EH (cell line): ENCODE data around the gene SF3B4.

Experiments used
- DNase-seq: peaks from one replicate; pipeline ENCODE4 v3.0.0-alpha.2; 2015; ENCODE audit warnings: low read depth

Gene SF3B4

DNA sequence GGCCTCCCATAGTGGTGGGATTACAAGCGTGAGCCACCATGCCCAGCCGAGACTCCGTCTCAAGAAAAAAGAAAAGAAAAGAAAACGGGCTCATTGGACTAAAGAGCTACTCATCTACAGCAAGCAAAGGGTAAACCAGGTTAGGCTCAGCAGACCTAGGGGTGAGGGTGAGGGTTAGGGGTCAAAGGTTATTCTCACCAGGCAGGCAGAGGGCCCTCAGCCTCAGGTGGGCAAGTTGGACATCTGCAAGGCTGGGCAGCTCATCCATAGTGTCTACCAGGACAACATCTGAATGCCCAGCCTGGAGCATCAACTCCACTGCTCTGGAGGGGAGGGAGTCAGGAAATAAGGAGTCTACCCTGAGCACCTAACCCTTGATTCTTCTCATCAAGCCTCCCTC is 5.6 kb upstream of the SF3B4 start:
- no peak for DNase-seq

DNA sequence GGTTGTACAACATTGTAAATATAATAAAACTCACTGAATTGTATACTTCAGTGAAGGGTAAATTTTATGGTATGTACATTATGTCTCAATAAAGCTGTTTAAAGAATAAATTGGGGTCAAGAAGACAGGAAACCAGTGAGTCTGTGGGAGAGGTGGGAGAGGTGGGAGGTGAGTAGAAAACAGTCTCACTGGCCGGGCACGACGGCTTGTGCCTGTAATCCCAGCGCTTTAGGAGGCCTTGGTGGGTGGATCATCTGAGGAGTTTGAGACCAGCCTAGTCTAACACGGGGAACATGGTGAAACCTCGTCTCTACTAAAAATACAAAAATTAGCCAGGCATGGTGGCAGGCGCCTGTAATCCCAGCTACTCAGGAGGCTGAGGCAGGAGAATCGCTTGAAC is 4.9 kb upstream of the SF3B4 start:
- no peak for DNase-seq

DNA sequence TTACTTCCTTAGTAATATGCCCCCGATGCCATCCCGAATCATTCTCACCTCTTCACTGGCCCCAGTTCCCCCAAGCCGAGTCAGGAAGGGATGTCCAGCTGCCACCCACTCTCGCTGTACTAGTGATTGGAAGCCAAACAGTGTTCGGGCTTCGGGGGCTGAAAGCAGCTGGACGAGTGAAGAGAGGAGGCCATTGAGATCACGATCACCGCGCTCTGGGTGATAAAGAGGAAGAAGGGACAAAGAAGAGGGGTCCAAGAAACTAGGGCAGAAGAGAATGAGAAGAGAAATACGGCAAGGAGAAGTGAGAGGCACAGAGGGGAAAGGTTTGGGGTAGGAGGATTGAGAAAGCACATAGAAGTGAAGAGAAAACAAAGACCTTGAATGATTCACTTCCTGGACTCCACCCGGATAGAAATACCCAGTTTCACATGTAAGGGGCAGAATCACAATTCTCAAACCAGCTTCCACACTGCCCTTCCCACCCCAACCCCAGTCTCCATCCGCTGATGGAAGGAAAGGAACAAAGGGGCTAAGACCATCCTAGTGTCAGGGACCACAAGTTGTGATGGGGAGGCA is 3.7 kb upstream of the SF3B4 start:
- no peak for DNase-seq

DNA sequence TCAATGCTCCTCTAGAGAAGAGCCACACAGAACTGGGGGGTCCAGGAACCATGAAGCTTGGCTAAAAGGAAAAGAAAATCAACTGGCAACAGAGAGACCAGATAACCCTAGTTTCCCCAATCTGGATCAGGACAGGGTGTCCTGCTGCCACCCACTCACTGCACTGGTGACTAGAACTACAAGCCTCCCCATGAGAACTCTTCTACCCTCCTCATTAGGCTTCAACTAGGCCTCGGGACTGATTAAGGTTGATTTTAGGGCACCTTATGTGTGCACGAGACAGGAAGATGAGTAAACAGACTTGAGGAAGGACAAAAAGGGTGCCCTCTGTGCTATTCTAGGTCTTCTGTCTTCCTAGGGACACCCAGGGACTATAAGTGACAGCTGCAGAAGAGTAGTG is 2.3 kb upstream of the SF3B4 start:
- DNase-seq: no peak

DNA sequence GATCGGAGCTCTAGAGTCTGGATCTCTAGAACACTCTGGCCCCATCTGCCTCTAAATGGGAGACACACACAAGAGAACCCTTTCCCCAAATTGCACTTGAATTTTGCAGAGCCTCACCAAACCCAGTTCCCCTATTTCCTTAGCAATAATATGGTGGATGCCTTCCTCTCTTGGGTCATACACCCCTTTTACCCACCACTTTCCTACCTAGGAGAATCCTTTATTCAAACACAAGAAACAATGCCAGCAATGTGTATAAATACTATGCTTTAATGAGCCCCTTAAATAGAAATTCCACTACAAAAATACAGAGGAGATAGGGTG is 760 bp upstream of the SF3B4 start:
- DNase-seq: no peak

DNA sequence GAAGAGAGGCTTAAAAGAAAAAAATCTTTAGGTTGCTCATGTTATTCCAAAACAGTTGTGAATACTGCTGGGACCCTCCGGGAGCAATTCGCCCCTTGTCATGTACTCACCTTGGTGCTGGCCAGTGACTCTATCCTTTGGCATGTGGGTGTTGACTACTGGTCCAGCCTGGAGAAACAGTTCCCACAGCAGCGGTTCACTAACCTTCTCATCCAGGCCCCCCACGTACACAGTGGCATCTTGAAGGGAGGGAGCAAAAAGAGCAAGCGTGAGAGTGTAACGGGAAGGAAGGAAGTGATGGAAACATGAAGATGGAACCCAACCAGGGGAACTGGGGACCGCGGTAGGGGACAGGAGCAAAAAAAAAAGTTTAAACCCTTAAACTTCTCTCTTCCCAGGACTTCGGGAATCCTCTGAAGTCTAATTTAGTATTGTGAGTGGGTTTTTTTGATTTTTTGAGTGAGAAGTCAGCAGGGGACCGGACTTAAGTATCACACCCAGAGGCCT is 494 bp downstream of the SF3B4 start:
- peak; percentile 45 for DNase-seq

DNA sequence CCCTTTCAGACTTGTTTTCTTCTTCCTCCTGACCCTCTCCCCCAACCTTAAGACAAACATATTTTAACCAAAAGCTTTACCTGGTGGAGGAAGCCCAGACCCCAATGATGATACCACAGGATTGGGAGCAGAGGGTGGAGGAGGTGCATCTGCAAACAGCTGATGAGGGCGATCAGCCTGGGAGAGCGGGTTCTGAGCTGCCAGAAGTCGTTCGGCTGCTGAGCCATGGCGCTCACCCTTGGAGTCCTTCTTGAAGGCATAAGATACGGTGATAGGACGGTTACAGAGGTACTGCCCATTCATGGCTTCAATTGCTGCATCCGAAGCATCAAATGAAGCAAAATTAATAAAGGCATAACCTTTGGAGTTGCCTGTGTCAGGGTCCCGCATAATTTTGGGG is 1.3 kb downstream of the SF3B4 start:
- DNase-seq: no peak

DNA sequence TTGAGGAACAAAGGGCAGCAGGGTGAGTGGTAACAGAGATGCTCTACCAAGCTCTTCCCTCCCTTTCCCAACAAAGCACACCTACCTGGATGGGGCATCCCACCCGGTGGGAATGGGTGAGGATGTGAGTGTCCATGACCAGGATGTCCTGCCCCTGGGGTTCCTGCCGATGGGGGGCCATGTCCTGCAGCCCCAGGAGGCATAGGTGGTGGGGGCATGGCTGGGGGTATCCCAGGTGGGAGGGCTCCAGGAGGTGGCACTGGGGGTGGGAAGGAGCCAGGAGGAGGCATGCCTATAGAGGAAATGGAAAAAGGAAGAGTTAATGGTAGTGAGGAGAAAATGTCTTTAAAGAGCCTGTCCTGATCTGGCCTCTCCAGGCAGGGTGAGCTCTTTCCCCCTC is 1.9 kb downstream of the SF3B4 start:
- no peak for DNase-seq

DNA sequence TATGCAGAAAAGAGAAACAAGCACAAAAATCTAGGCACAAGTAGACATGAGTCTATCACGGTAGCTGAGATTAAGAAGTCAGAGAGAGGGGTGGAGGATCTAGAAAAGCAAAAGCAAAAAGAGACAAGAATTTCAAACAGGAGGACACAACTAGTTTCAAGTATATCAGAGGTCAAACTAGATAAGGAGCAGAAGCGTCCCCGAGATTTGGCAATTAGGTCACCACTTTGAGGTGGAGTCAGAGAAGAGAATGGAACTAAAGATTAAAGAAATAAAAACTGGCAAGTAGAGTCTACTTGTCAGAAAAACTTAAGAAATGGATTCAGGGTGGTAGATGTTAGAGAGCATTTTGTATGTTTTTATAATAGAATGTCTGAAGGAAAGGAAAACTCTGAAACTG is 2.3 kb downstream of the SF3B4 start:
- no peak for DNase-seq

DNA sequence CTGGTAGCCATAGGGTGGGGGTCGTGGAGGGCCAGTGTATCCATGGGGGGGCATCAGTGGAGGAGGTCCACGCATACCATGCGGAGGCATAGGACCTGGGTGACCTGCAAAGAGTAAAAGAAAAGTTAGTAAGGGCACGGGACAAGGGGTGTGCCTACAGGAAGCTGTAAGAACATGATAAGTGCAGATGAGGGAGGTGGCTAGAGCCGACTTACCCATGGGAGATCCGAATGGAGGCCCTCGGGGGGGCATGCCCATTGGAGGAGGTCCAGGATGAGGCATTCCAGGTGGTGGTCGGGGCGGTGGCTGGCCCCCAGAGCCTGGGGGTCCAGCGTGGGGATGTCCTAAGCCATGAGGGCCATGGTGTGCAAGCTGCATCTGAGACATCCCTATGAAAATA is 4.0 kb downstream of the SF3B4 start:
- DNase-seq: no peak

DNA sequence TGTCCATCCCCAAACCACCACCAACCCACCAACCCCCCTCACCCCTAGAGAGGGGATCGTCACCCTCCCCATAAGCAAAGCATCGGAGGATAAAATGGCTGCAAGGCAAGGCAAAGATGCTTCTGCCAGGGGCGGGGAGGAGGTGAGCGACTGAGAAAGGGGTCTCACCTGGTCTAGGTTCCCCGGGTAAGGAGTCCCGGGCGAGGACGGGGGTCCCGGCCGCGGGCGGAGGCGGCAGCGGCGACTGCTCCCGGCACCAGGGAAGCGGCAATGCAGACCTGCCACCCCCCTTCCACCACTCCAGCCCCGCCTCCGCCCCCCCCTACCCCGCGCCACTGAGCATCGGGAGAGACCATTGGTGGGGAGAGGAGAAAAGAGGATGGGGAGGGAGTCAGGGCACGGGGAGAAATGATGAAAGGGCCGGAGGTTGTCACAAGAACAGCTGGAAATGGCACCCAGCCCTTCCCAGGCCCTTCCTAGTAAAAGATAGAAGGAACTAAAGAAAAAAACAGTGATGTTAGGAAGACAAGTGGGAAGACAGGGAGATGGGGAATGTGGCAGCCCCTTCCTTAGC is 9.9 kb downstream of the SF3B4 start, which contains the start of gene SV2A:
TSS of gene SV2A (minus strand) at position 274 of the 574 bp plus-strand sequence. CDS start 4,004 bp downstream, outside the sequence.
- peak; percentile 72 for DNase-seq

DNA sequence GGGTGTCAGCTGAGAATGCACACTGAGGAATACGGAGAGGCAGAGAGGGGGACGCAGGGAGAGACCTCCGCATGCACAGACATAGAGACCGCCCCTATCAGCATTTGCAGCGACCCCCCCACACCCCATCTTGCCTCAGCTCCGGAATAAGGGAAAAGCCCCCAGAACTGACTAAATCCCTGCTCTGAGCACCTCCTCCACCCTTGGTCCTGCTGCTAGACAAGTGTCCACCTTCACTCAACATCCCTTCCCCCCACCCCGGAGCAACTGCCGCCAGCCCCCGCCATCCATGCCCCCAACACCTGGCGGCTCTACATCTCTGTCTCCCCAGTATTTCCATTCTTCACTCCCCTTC is 10.7 kb downstream of the SF3B4 start:
- DNase-seq: no peak

DNA sequence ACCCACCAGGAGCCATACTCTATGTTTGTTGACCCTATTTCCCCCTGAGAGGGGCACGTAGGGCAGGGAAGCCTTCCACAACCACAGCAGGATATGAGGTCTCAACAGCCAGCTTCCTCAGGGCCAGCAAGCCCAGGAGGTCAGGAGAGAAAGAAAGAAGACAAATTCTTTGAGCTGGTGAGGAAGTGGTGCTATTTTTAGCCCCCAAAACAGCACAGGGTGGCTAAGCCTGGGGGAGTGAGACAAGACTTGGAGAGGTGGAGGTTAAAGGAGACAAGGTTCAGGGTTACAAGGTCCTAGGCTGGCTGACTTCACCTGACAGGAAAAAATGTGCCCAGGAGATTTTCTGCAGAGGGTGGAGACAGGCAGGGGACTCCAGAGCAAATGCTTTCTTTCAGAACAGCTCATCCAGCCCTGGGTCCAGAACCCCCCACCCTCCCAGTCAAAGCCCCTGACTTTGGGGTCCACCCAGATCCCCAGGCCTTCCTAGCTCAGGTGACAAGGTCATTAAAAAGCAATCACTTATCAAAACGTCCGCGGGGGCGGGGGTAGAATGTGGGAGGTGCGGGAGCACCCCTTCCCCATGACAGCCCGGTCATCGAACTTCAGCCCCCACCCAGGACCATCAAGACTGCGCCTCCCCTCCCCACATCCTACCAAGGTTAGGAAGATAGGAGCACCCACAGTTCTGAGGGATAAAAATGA is 11.3 kb downstream of the SF3B4 start:
- peak; percentile 44 for DNase-seq

DNA sequence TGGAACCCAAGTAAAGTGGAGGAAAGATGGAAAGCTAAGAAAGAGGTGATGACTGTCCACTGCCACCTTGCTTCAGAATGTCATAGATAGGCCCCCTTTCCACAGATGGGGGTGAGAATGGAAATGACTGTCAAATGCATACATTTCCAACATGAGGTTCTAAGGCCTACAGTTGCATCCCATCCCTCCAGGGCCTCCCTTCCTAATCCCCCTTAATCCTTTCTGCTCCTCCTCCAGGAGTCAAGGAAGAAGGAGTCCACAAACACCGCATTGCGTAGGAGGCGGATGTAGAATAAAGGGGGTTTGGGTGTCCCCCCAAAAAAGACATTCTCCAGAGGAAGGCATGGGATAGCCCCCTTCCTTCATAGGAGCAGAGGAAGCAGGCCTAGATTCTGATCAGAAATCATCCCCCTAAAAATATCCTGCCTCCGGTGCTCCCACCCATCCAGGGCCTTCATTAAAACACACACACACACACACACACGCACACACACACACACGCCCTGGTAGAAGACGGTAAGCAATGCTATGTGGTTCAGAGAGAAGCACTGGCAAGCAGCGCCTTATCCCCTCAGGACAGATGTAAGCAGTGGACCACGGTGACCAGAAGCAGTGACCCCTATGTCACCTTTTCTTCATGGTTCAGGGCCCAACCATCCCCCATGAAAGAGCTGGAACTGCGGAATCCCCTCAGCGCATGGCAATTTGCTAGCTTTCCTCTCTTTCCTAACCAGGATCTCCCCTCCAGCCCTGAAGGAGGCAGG is 12.0 kb downstream of the SF3B4 start:
- DNase-seq: no peak

DNA sequence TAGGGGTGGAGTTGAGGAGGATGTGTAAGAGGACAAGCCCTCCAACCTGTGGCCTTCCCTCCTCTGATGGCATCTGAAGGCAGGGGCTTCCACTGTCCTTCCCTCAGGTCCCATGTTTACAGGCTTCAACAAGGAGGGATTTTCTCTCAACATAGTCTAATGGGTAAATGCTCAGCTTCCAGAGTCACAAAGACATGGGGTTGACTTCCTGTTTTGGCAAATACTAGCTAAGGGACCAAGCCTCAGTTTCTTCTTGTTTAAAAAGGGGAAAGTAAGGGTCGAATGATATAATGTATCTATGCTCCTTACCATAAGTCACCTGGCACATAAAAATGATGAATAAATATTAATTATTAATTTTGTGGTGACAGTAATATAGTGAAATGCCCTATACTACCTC is 13.1 kb downstream of the SF3B4 start:
- no peak for DNase-seq

DNA sequence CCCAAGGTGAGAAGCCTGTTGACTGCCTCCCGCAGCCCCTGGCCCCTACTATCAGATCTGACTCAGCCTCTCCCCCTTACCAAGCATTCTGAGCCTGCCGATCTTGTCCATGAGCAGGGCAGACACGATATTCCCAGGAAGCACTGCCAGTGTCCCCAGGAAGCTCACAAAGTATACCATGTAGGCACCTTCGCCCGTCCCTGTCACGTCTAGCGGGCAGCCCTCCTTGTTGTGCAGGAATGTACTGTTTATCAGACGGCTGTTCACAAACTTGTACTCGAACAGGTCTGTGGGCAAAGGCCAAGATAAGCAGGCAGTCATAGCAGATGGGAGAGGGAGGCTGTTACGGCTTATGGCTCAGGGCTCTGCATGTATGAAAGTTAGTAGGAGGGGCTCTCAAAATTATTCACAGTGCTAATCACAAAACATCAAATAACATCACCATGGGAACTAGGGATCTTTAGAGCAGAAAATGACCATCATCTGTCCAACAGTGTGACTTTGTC is 21.0 kb downstream of the SF3B4 start:
- DNase-seq: no peak

DNA sequence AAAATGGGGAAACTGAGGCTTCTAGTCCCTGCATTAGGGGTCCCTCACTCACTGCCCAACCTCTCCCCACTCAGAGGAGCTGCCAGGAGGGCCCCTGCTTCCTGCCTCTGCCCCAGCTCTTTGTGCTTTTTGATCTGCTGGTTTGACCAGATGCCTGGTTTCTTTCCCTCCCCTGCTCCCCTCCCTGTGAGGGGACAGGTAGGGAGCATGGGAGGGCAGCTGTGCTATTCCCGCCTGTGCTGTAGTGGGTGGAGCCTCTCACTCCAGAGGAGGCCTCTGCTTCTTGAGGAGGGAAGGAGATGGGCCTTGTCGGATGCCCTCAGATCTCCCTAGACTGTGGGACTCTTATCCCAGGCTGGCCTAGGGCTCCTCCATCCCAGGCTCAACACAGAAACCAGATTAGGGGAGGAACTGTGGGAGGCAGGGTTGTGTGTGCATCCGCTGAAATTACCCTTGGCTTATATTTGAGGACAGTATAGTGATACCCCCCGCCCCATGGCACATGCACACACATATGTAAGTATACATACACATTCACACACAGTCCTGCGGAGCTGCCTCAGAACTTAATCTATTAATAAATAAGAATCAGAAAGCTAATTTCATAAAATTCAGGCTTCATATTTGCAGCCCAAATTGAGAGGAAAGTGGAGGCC is 23.6 kb downstream of the SF3B4 start:
- DNase-seq: no peak

DNA sequence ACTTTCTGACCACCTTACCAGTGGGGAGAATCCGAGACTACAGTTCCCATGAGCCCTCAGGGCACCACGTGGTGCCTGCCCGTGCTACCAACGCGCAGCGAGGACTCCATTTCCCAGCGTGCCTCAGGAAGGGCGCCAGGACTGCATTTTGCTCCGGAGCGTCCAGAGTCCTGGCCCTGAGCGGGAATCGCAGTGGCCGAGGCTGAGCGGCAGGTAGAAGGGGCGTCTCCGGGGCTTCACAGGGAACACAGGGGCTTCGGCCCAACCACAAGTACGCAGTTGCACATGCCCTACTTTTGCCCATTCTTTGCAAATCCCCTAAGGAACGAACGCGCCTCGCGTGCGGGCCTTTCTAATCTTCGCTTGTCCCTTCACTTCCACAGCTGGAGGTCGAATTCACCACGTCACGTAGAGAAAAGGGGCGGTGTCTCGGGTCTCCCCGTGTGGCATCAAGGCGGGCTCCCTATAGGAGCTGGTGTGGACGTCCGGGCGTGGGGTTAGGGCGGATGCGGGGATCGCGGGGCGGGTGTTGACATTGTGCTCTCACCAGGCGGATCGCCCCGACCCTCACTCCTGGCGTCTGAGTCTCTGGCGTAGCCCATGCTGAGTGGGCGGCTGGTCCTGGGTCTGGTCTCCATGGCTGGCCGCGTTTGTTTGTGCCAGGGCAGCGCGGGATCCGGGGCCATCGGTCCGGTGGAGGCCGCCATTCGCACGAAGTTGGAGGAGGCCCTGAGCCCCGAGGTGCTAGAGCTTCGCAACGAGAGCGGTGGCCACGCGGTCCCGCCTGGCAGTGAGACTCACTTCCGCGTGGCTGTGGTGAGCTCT is 27.9 kb downstream of the SF3B4 start, which contains the start of gene BOLA1:
TSS of gene BOLA1 (plus strand) at position 109 of the 825 bp plus-strand sequence. CDS start at position 601, 492 bp downstream.
- peak; percentile 93 for DNase-seq

DNA sequence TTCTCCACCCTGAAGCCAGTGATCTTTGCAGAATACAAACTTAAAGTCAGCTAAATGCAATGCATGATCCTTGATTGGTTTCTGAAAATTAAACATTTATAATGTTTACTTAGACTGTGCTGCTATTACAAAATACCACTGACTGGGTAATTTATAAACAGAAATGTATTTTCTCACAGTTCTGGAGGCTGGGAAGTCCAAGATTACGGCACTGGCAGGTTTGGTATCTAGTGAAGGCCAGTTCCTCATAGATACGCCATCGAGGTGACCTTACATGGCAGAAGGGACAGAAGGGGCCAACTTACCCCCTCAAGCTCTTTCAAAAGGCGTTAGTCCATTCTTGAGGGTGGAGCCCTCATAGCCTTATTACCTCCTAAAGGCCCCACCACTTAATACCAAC is 31.0 kb downstream of the SF3B4 start:
- DNase-seq: no peak

DNA sequence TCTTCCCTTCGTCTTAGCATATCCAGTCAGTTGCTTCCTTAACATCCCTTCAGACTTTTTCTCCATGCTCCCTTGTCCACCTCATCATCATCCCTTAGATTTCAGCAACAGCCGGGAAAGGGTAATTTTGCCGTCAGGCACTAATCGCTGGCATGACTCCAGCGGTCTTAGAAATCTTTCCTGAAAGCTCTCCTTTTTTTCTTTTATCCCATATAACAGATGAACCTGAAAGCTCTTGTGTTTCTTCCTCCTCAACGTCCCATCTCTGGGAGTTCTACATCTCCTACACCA is 38.7 kb downstream of the SF3B4 start:
- DNase-seq: peak; percentile 65

DNA sequence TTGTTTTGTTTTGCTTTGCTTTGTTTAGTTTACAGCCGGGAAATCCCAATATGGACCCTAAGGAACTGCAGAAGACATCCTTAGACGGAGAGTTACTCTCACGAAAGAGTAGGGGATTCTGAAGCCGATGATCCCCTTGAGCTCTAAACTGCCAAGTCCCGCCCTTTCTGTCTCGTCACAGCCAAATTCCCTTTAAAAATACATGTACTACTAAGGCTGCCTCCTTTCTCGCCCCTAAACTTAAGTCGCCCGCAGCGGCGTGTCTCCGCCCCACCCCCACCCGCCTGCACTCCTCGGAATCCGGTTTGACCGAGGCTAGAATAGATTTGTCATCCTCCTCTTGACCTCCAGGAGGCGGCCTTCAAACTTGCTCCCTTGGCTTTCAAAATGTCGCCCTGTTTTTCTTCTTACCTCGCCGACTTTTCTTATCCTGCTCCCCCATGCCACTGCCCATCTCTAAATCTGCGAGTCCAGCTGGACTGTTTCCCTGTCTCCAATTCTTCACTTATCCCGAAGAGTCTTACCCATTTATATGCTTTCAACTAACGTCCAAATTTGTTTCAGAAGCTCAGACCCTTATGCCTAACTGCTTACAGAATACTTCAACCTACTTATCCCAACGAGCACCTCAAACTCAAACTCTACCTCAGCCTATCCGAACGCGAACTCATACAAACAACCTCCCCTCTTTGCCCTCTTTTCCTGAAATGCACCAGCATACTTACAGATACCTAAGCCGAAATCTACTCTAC is 39.2 kb downstream of the SF3B4 start:
- peak; percentile 92 for DNase-seq
